Measurements from ENCODE around the gene EIF4H.

The EIF4H gene

DNA sequence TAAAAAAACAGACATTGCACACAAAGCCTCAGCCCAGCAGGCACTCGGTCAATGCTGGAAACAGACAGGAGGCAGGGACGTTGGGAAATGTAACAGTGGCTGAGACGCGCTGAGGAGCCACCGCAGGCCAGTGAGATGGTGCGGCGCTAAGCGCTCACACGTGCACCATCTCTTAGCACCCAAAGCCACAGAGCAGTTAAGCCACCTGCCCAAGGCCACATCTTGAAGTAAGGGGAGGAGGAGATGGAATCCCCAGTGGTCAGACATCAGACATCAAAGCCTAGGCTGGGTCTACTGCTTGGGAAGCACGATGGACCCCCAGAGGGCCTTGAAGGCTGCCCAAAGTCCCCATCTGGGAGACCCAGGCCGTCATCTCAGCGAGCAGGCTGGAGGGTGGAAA is 51.2 kb downstream of the EIF4H start:
- Histone ChIP-seq H3K27ac (ENCODE audit: insufficient read depth in 1 of 2, low read depth in 1 of 2, low read length in 2 of 2, poor library complexity in 1 of 2, severe bottlenecking in 2 of 2) (no peak overlapping the region), H3K36me3 (ENCODE audit: control insufficient read depth in 4 of 4, insufficient read depth in 4 of 4, low read length in 3 of 4) (peaks cover 9 to 60% (median 44%) of the 10 kb centered on the region in 4 experiments), H3K27me3 (replicated peaks in 2 of 5; ENCODE audit: control insufficient read depth in 4 of 5, insufficient read depth in 5 of 5, low read length in 4 of 5) (no peaks in the 10 kb centered on the region), H3K4me3 (ENCODE audit: control insufficient read depth in 1 of 7, extremely low read depth in 1 of 7, insufficient read depth in 4 of 7, low read depth in 2 of 7, low read length in 6 of 7) (no peak overlapping the region), H3K9me3 (ENCODE audit: control extremely low read depth in 1 of 5, control insufficient read depth in 4 of 5, insufficient read depth in 2 of 5, low read depth in 1 of 5, low read length in 4 of 5) (no peaks in the 10 kb centered on the region), H3K4me1 (ENCODE audit: control extremely low read depth in 1 of 4, control insufficient read depth in 4 of 4, insufficient read depth in 4 of 4, low read length in 3 of 4) (peaks cover 0 to 35% (median 16%) of the 10 kb centered on the region in 4 experiments)
- WGBS (ENCODE audit: insufficient coverage): 88% methylated on average over 12 of the region's 12 CpGs
- POLR2A ChIA-PET: no interaction called here
- no peak for DNase-seq
- CTCF ChIA-PET: interaction anchor here (4.4 kb wide), 1 partner anchor 20 kb away, joined by 31 read pairs; no protein-coding TSS in a partner anchor

DNA sequence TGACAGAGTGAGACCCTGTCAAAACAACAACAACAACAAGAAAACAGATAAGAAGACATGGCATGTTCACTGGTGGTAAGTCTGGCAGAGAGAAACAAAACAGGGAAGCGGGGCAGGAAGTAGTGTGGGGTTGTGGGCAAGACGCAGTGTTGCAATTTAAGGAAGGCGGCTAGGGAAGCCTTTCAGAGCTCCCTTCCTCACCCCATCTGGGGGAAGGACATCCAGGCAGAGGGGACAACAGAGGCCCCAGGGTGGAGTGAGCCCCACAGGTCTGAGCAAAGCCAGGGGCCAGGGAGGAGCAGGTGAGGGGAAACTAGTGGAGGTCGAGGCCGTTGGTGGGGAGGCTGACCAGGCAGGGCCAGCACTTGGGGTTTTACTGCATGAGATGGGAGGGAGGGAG is 52.5 kb downstream of the EIF4H start:
- POLR2A ChIA-PET: interaction anchor here (0.6 to 0.7 kb wide), 4 partner anchors 10 to 29 kb away, joined by 3 to 4 read pairs (median 4); partner anchors contain the start of gene LAT2

GRCh38 chr7:74228951-74229900 is 55.1 kb downstream of the EIF4H start:
- H3K36me3 ChIP-seq (ENCODE audit: control insufficient read depth in 4 of 4, insufficient read depth in 4 of 4, low read length in 3 of 4): peaks cover 6 to 61% (median 43%) of the 10 kb centered on the region in 4 experiments
- CTCF ChIA-PET: interaction anchor here (1.1 to 4.4 kb wide), 3 partner anchors 9 to 171 kb away, joined by 4 to 31 read pairs (median 4); no protein-coding TSS in a partner anchor
- no peaks in the 10 kb centered on the region for H3K9me3 ChIP-seq (ENCODE audit: control extremely low read depth in 1 of 5, control insufficient read depth in 4 of 5, insufficient read depth in 2 of 5, low read depth in 1 of 5, low read length in 4 of 5)
- H3K27ac ChIP-seq (ENCODE audit: insufficient read depth in 1 of 2, low read depth in 1 of 2, low read length in 2 of 2, poor library complexity in 1 of 2, severe bottlenecking in 2 of 2): no peak overlapping the region
- POLR2A ChIA-PET: interaction anchor here (1.7 kb wide), 1 partner anchor 12 kb away, joined by 5 read pairs; no protein-coding TSS in a partner anchor
- WGBS (ENCODE audit: insufficient coverage): 100% methylated on average over 4 of the region's 9 CpGs
- H3K4me3 ChIP-seq (ENCODE audit: control insufficient read depth in 1 of 7, extremely low read depth in 1 of 7, insufficient read depth in 4 of 7, low read depth in 2 of 7, low read length in 6 of 7): no peak overlapping the region
- DNase-seq: no peak
- H3K27me3 ChIP-seq (replicated peaks in 2 of 5; ENCODE audit: control insufficient read depth in 4 of 5, insufficient read depth in 5 of 5, low read length in 4 of 5): no peaks in the 10 kb centered on the region
- H3K4me1 ChIP-seq (ENCODE audit: control extremely low read depth in 1 of 4, control insufficient read depth in 4 of 4, insufficient read depth in 4 of 4, low read length in 3 of 4): peaks cover 0 to 35% (median 18%) of the 10 kb centered on the region in 4 experiments

More for the DNA sequence above, 52.5 kb downstream of the EIF4H start:
- WGBS (ENCODE audit: insufficient coverage): 0% methylated on average over 3 of the region's 5 CpGs
- H3K4me1 ChIP-seq (ENCODE audit: control extremely low read depth in 1 of 4, control insufficient read depth in 4 of 4, insufficient read depth in 4 of 4, low read length in 3 of 4): peaks cover 0 to 35% (median 16%) of the 10 kb centered on the region in 4 experiments
- H3K36me3 ChIP-seq (ENCODE audit: control insufficient read depth in 4 of 4, insufficient read depth in 4 of 4, low read length in 3 of 4): peaks cover 9 to 59% (median 45%) of the 10 kb centered on the region in 4 experiments
- no peaks in the 10 kb centered on the region for H3K27me3 ChIP-seq (replicated peaks in 2 of 5; ENCODE audit: control insufficient read depth in 4 of 5, insufficient read depth in 5 of 5, low read length in 4 of 5)
- no peaks in the 10 kb centered on the region for H3K9me3 ChIP-seq (ENCODE audit: control extremely low read depth in 1 of 5, control insufficient read depth in 4 of 5, insufficient read depth in 2 of 5, low read depth in 1 of 5, low read length in 4 of 5)
- H3K27ac ChIP-seq (ENCODE audit: insufficient read depth in 1 of 2, low read depth in 1 of 2, low read length in 2 of 2, poor library complexity in 1 of 2, severe bottlenecking in 2 of 2): peak overlapping the region in 1 of 2 experiments; percentile 61
- CTCF ChIA-PET: interaction anchor here (0.7 to 4.4 kb wide), 6 partner anchors 8 to 175 kb away, joined by 3 to 31 read pairs (median 4); no protein-coding TSS in a partner anchor
- no peak overlapping the region for H3K4me3 ChIP-seq (ENCODE audit: control insufficient read depth in 1 of 7, extremely low read depth in 1 of 7, insufficient read depth in 4 of 7, low read depth in 2 of 7, low read length in 6 of 7)
- DNase-seq: peak; percentile 45 to 65 (median 59)

GRCh38 chr7:74230446-74231231 is 56.5 kb downstream of the EIF4H start:
- Histone ChIP-seq H3K27me3 (replicated peaks in 2 of 5; ENCODE audit: control insufficient read depth in 4 of 5, insufficient read depth in 5 of 5, low read length in 4 of 5) (no peaks in the 10 kb centered on the region), H3K36me3 (ENCODE audit: control insufficient read depth in 4 of 4, insufficient read depth in 4 of 4, low read length in 3 of 4) (peaks cover 8 to 59% (median 37%) of the 10 kb centered on the region in 4 experiments), H3K4me3 (ENCODE audit: control insufficient read depth in 1 of 7, extremely low read depth in 1 of 7, insufficient read depth in 4 of 7, low read depth in 2 of 7, low read length in 6 of 7) (no peak overlapping the region), H3K9me3 (ENCODE audit: control extremely low read depth in 1 of 5, control insufficient read depth in 4 of 5, insufficient read depth in 2 of 5, low read depth in 1 of 5, low read length in 4 of 5) (no peaks in the 10 kb centered on the region), H3K4me1 (ENCODE audit: control extremely low read depth in 1 of 4, control insufficient read depth in 4 of 4, insufficient read depth in 4 of 4, low read length in 3 of 4) (peaks cover 0 to 32% (median 21%) of the 10 kb centered on the region in 4 experiments), H3K27ac (ENCODE audit: insufficient read depth in 1 of 2, low read depth in 1 of 2, low read length in 2 of 2, poor library complexity in 1 of 2, severe bottlenecking in 2 of 2) (no peak overlapping the region)
- POLR2A ChIA-PET: interaction anchor here (1.7 kb wide), 1 partner anchor 13 kb away, joined by 5 read pairs; no protein-coding TSS in a partner anchor
- CTCF ChIA-PET: interaction anchor here (1.0 to 1.7 kb wide), 4 partner anchors 8 to 33 kb away, joined by 3 to 6 read pairs (median 4); no protein-coding TSS in a partner anchor
- 93% methylated on average over 10 of the region's 15 CpGs for WGBS (ENCODE audit: insufficient coverage)
- DNase-seq: peak in 1 of 3 donors; percentile 28

DNA sequence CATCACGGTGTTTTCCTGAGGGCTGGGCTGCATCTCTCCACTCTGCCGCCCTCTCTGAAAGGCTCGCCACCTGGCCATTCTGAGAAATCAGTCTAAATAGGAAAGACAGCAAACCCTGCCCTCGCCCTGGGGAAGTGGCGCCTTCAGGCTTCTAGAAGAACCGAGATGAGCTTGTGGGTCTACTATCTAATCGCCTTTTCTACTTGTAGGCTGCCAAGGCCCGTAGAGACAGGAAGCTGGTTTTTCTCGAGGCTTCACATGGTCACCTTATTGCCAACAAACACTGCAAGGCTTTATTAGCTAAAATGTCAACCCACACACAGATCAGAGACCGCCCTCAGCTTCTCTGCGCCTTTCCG is 57.1 kb downstream of the EIF4H start:
- ChIA-PET CTCF (interaction anchor here (1.0 to 1.7 kb wide), 4 partner anchors 8 to 32 kb away, joined by 3 to 6 read pairs (median 4); no protein-coding TSS in a partner anchor), POLR2A (no interaction called here)
- Histone ChIP-seq H3K27me3 (replicated peaks in 2 of 5; ENCODE audit: control insufficient read depth in 4 of 5, insufficient read depth in 5 of 5, low read length in 4 of 5) (no peaks in the 10 kb centered on the region), H3K36me3 (ENCODE audit: control insufficient read depth in 4 of 4, insufficient read depth in 4 of 4, low read length in 3 of 4) (peaks cover 9 to 61% (median 37%) of the 10 kb centered on the region in 4 experiments), H3K9me3 (ENCODE audit: control extremely low read depth in 1 of 5, control insufficient read depth in 4 of 5, insufficient read depth in 2 of 5, low read depth in 1 of 5, low read length in 4 of 5) (no peaks in the 10 kb centered on the region), H3K27ac (ENCODE audit: insufficient read depth in 1 of 2, low read depth in 1 of 2, low read length in 2 of 2, poor library complexity in 1 of 2, severe bottlenecking in 2 of 2) (no peak overlapping the region), H3K4me1 (ENCODE audit: control extremely low read depth in 1 of 4, control insufficient read depth in 4 of 4, insufficient read depth in 4 of 4, low read length in 3 of 4) (peaks cover 0 to 32% (median 19%) of the 10 kb centered on the region in 4 experiments), H3K4me3 (ENCODE audit: control insufficient read depth in 1 of 7, extremely low read depth in 1 of 7, insufficient read depth in 4 of 7, low read depth in 2 of 7, low read length in 6 of 7) (no peak overlapping the region)
- DNase-seq: peak in 1 of 3 donors; percentile 31
- 86% methylated on average over 12 of the region's 12 CpGs for WGBS (ENCODE audit: insufficient coverage)

DNA sequence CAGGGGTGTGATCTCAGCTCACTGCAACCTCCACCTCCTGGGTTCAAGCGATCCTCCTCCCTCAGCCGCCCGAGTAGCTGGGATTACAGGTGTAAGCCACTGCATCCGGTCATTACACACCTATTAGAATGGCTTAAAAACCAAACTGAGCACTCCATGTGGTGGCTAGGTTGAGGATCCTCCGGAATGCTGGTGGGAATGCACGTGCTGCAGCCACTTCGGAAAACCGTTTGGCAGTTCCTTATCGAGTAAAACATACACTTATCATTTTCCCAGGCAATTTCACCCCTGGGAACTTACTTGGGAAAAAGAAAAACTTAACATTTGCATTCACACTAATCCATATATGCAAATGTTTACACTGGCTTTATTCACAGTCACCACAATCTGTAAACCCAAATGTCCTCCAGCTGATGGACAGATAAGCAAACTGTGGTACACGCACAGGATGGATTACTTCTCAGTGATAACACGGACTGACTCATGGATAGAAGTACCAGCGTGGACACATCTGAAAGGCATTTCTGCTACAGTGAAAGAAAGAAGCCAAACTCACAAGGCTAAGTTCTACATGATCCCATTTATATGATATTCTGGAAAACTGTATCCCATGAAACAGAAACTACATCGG is 59.6 kb downstream of the EIF4H start:
- POLR2A ChIA-PET: no interaction called here
- peaks cover 0 to 14% (median 7%) of the 10 kb centered on the region in 4 experiments for H3K4me1 ChIP-seq (ENCODE audit: control extremely low read depth in 1 of 4, control insufficient read depth in 4 of 4, insufficient read depth in 4 of 4, low read length in 3 of 4)
- DNase-seq: peak; percentile 58 to 88 (median 75)
- H3K4me3 ChIP-seq (ENCODE audit: control insufficient read depth in 1 of 7, extremely low read depth in 1 of 7, insufficient read depth in 4 of 7, low read depth in 2 of 7, low read length in 6 of 7): no peak overlapping the region
- no peak overlapping the region for H3K27ac ChIP-seq (ENCODE audit: insufficient read depth in 1 of 2, low read depth in 1 of 2, low read length in 2 of 2, poor library complexity in 1 of 2, severe bottlenecking in 2 of 2)
- H3K27me3 ChIP-seq (replicated peaks in 2 of 5; ENCODE audit: control insufficient read depth in 4 of 5, insufficient read depth in 5 of 5, low read length in 4 of 5): no peaks in the 10 kb centered on the region
- H3K36me3 ChIP-seq (ENCODE audit: control insufficient read depth in 4 of 4, insufficient read depth in 4 of 4, low read length in 3 of 4): peaks cover 20 to 79% (median 53%) of the 10 kb centered on the region in 4 experiments
- 80% methylated on average over 9 of the region's 13 CpGs for whole genome bisulfite sequencing (ENCODE audit: insufficient coverage)
- CTCF ChIA-PET: interaction anchor here (0.9 to 1.3 kb wide), 3 partner anchors 10 to 27 kb away, joined by 3 read pairs; no protein-coding TSS in a partner anchor
- no peaks in the 10 kb centered on the region for H3K9me3 ChIP-seq (ENCODE audit: control extremely low read depth in 1 of 5, control insufficient read depth in 4 of 5, insufficient read depth in 2 of 5, low read depth in 1 of 5, low read length in 4 of 5)
